ENCODE data around the gene HIVEP3. TPM values are rescaled to one million over a fixed set of nuclear protein-coding genes. Genes with fewer than 3 reads are reported as not detected.

HIVEP3 gene
- polyA plus RNA-seq, 1 of the 3 experiments (the other 2 are of a cell fraction) = 6.4 TPM

- H3K9me2 ChIP-seq = no peaks in the 10 kb centered on the region
Observed at GRCh38 chr1:41872074-41872473, 46.6 kb downstream of the HIVEP3 start.

GRCh38 chr1:41870076-41870562, 48.6 kb downstream of the HIVEP3 start:
- ChIA-PET POLR2A (no interaction called here), CTCF (interaction anchor here (0.6 to 1.4 kb wide), 2 partner anchors 58 to 428 kb away, joined by 3 read pairs; no protein-coding TSS in a partner anchor)
- Histone ChIP-seq H2AFZ (ENCODE audit: low read depth) (no peak overlapping the region), H3K79me2 (ENCODE audit: insufficient read depth) (peaks cover 7% of the 10 kb centered on the region), H3K27me3 (ENCODE audit: insufficient read depth) (no peaks in the 10 kb centered on the region), H3K9me3 (no peaks in the 10 kb centered on the region), H3K27ac (ENCODE audit: low read depth in 2 of 2, low read length in 1 of 2) (peak overlapping the region in 1 of 2 experiments; percentile 56; a peak in 2 of 4 replicates), H3K36me3 (replicated peaks in 1 of 2; ENCODE audit: control insufficient read depth in 1 of 2, insufficient read depth in 2 of 2, low read length in 1 of 2) (peaks cover 0 to 8% of the 10 kb centered on the region in 2 experiments), H3K4me1 (ENCODE audit: control insufficient read depth in 1 of 2, insufficient read depth in 2 of 2, low read depth in 1 of 2, low read length in 1 of 2) (peaks cover 11 to 13% of the 10 kb centered on the region in 2 experiments; a peak in 2 of 4 replicates), H3K9ac (no peak overlapping the region), H3K4me3 (ENCODE audit: low read depth in 2 of 2, low read length in 1 of 2) (no peak overlapping the region), H4K20me1 (ENCODE audit: insufficient read depth) (no peaks in the 10 kb centered on the region), H3K9me2 (no peaks in the 10 kb centered on the region), H3F3A (replicated peaks; ENCODE audit: insufficient read depth) (no peaks in the 10 kb centered on the region), H3K4me2 (peak overlapping the region; percentile 50)
- DNase-seq = no peak
- WGBS (ENCODE audit: low lambda C conversion rate) = 10% methylated on average over 6 of the region's 7 CpGs
- TF ChIP-seq CHD2 (IDR thresholded peaks at IDR 0.05; ENCODE audit: low read length, partially characterized antibody) = no peak
- peak; percentile 28; the same call in 1 of the 2 replicates for TF ChIP-seq ZBTB33 (IDR thresholded peaks at IDR 0.05; ENCODE audit: borderline replicate concordance, low read depth)
- TF ChIP-seq RXRA (IDR thresholded peaks at IDR 0.05; ENCODE audit: borderline replicate concordance, low read depth) = 0 out of 2 replicates have a peak, but pooled peaks have one; percentile 26
- no peak for TF ChIP-seq MXI1 (IDR thresholded peaks at IDR 0.05; ENCODE audit: low read depth, low read length)
- TF ChIP-seq TCF12 (IDR thresholded peaks at IDR 0.05) = peak; percentile 73
- no peak for TF ChIP-seq FOXJ3 (CRISPR knock-in tag; IDR thresholded peaks at IDR 0.05)
- no peak for TF ChIP-seq RAD21 (IDR thresholded peaks at IDR 0.05; ENCODE audit: low read length)
- TF ChIP-seq NFIC (IDR thresholded peaks at IDR 0.05; ENCODE audit: borderline replicate concordance) = no peak; the same call in 1 of the 2 replicates
- TF ChIP-seq, protein P1, sequence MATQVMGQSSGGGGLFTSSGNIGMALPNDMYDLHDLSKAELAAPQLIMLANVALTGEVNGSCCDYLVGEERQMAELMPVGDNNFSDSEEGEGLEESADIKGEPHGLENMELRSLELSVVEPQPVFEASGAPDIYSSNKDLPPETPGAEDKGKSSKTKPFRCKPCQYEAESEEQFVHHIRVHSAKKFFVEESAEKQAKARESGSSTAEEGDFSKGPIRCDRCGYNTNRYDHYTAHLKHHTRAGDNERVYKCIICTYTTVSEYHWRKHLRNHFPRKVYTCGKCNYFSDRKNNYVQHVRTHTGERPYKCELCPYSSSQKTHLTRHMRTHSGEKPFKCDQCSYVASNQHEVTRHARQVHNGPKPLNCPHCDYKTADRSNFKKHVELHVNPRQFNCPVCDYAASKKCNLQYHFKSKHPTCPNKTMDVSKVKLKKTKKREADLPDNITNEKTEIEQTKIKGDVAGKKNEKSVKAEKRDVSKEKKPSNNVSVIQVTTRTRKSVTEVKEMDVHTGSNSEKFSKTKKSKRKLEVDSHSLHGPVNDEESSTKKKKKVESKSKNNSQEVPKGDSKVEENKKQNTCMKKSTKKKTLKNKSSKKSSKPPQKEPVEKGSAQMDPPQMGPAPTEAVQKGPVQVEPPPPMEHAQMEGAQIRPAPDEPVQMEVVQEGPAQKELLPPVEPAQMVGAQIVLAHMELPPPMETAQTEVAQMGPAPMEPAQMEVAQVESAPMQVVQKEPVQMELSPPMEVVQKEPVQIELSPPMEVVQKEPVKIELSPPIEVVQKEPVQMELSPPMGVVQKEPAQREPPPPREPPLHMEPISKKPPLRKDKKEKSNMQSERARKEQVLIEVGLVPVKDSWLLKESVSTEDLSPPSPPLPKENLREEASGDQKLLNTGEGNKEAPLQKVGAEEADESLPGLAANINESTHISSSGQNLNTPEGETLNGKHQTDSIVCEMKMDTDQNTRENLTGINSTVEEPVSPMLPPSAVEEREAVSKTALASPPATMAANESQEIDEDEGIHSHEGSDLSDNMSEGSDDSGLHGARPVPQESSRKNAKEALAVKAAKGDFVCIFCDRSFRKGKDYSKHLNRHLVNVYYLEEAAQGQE (IDR thresholded peaks at IDR 0.05; ENCODE audit: low read depth, low read length) = no peak
- TF ChIP-seq JUND (IDR thresholded peaks at IDR 0.05) = peak; percentile 95
- TF ChIP-seq NRF1 (IDR thresholded peaks at IDR 0.05; ENCODE audit: low read depth, low read length) = no peak

More at GRCh38 chr1:41872074-41872473, 46.6 kb downstream of the HIVEP3 start:
- DNase-seq = no peak
- Histone ChIP-seq H3K27ac (ENCODE audit: low read depth in 2 of 2, low read length in 1 of 2) (no peak overlapping the region), H2AFZ (ENCODE audit: low read depth) (no peak overlapping the region), H3F3A (replicated peaks; ENCODE audit: insufficient read depth) (peaks cover 6% of the 10 kb centered on the region), H3K4me1 (ENCODE audit: control insufficient read depth in 1 of 2, insufficient read depth in 2 of 2, low read depth in 1 of 2, low read length in 1 of 2) (peaks cover 11 to 13% of the 10 kb centered on the region in 2 experiments; a peak in 2 of 4 replicates), H3K9me3 (no peaks in the 10 kb centered on the region), H3K9ac (no peak overlapping the region), H3K4me2 (no peak overlapping the region), H3K79me2 (ENCODE audit: insufficient read depth) (peaks cover 7% of the 10 kb centered on the region), H4K20me1 (ENCODE audit: insufficient read depth) (no peaks in the 10 kb centered on the region), H3K4me3 (ENCODE audit: low read depth in 2 of 2, low read length in 1 of 2) (no peak overlapping the region), H3K27me3 (ENCODE audit: insufficient read depth) (no peaks in the 10 kb centered on the region), H3K36me3 (replicated peaks in 1 of 2; ENCODE audit: control insufficient read depth in 1 of 2, insufficient read depth in 2 of 2, low read length in 1 of 2) (peaks cover 0 to 8% of the 10 kb centered on the region in 2 experiments)
- CTCF ChIA-PET = interaction anchor here (1.4 kb wide), 1 partner anchor 9 kb away, joined by 3 read pairs; no protein-coding TSS in a partner anchor
- 88% methylated on average over 4 of the region's 4 CpGs for WGBS (ENCODE audit: low lambda C conversion rate)
- TF ChIP-seq YY1 (IDR thresholded peaks at IDR 0.05; ENCODE audit: low read depth) (no peak), MEF2A (IDR thresholded peaks at IDR 0.05; ENCODE audit: borderline replicate concordance, low read depth) (no peak), RAD21 (IDR thresholded peaks at IDR 0.05; ENCODE audit: low read length) (no peak), RXRA (IDR thresholded peaks at IDR 0.05; ENCODE audit: borderline replicate concordance, low read depth) (no peak), SMC3 (IDR thresholded peaks at IDR 0.05; ENCODE audit: low read depth, low read length) (no peak), EP300 (IDR thresholded peaks at IDR 0.05; ENCODE audit: borderline replicate concordance in 1 of 2, low read depth in 1 of 2, low read length in 1 of 2) (no peak), FOXJ3 (CRISPR knock-in tag; IDR thresholded peaks at IDR 0.05) (no peak), EZH2phosphoT487 (IDR thresholded peaks at IDR 0.05; ENCODE audit: borderline replicate concordance, low read depth) (no peak), JUND (IDR thresholded peaks at IDR 0.05) (no peak), FOSL2 (IDR thresholded peaks at IDR 0.05; ENCODE audit: borderline replicate concordance, low read depth) (no peak), TEAD4 (IDR thresholded peaks at IDR 0.05; ENCODE audit: borderline replicate concordance, insufficient read depth) (no peak), GATA2 (CRISPR knock-in tag; IDR thresholded peaks at IDR 0.05) (no peak), ELF1 (IDR thresholded peaks at IDR 0.05) (no peak)
- TF ChIP-seq, protein P1 (IDR thresholded peaks at IDR 0.05; ENCODE audit: low read depth, low read length) = no peak
- POLR2A ChIA-PET = no interaction called here
